Hepatocyte (in vitro differentiated cells): Measurements from ENCODE around the gene SSX2B.
"Not testable (repeated sequence)": the region's sequence is repeated elsewhere in the genome, so short reads cannot be mapped to it uniquely, and the experiment has no call there.

Source experiments
- EZH2 ChIP-seq: fragments of 200-600 bp; sonication (generic); IDR thresholded peaks from 2 replicates; pipeline ENCODE4 v1.6.1; 2016; ENCODE audit warnings: antibody characterized with exemption, mild to moderate bottlenecking, borderline replicate concordance
- EZH2phosphoT487 ChIP-seq: fragments of 200-600 bp; sonication (generic); IDR thresholded peaks from one replicate; pipeline ENCODE4 v1.6.1; 2018; ENCODE audit warnings: antibody characterized with exemption, mild to moderate bottlenecking, low read depth, moderate library complexity; ENCODE audit not compliant: unreplicated experiment, severe bottlenecking
- TF ChIP-seq, protein P1 (sequence below): fragments of 200-600 bp; sonication (generic); IDR thresholded peaks from 2 replicates; pipeline ENCODE4 v1.5.1; 2016; ENCODE audit warnings: antibody characterized with exemption, mild to moderate bottlenecking; ENCODE audit not compliant: poor library complexity

DNA sequence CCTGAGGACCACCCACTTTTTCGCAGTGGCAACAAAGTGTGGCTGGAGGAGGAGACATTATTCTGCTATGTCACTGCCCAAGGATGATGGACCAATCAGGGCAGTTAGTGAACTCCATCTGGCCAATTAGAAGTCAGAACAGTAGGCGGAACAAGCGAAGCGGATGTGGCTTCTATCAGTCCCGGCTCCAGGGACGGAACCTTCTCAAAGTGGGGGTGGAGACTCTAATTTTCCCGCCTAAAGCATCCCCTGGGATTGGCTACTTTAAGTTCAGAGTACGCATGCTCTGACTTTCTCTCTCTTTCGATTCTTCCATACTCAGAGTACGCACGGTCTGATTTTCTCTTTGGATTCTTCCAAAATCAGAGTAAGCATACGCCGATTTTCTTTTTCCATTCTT, at the start of gene SSX2B:
- not testable (repeated sequence) for TF ChIP-seq EZH2, EZH2phosphoT487
- TF ChIP-seq, protein P1, sequence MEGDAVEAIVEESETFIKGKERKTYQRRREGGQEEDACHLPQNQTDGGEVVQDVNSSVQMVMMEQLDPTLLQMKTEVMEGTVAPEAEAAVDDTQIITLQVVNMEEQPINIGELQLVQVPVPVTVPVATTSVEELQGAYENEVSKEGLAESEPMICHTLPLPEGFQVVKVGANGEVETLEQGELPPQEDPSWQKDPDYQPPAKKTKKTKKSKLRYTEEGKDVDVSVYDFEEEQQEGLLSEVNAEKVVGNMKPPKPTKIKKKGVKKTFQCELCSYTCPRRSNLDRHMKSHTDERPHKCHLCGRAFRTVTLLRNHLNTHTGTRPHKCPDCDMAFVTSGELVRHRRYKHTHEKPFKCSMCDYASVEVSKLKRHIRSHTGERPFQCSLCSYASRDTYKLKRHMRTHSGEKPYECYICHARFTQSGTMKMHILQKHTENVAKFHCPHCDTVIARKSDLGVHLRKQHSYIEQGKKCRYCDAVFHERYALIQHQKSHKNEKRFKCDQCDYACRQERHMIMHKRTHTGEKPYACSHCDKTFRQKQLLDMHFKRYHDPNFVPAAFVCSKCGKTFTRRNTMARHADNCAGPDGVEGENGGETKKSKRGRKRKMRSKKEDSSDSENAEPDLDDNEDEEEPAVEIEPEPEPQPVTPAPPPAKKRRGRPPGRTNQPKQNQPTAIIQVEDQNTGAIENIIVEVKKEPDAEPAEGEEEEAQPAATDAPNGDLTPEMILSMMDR = not testable (repeated sequence)
